Rectal smooth muscle tissue (tissue), 1 donor: Measurements from ENCODE around the gene KLF15.

Source experiments
- H3K27ac ChIP-seq: one replicate; pipeline ENCODE4 v1.7.0; 2013; ENCODE audit warnings: low read depth, low read length, inconsistent platforms
- H3K27me3 ChIP-seq: one replicate; pipeline ENCODE4 v1.7.0; 2013; ENCODE audit warnings: low read length; ENCODE audit not compliant: control insufficient read depth, insufficient read depth
- H3K36me3 ChIP-seq: one replicate; pipeline ENCODE4 v1.7.0; 2013; ENCODE audit warnings: low read length; ENCODE audit not compliant: control insufficient read depth, insufficient read depth
- H3K4me1 ChIP-seq: one replicate; pipeline ENCODE4 v1.7.0; 2013; ENCODE audit warnings: low read length; ENCODE audit not compliant: control insufficient read depth, insufficient read depth
- H3K4me3 ChIP-seq: one replicate; pipeline ENCODE4 v1.7.0; 2013; ENCODE audit warnings: low read length
- H3K9ac ChIP-seq: one replicate; pipeline ENCODE4 v1.7.0; 2013; ENCODE audit warnings: low read length

Gene KLF15

GRCh38 chr3:126346466-126346865, 10.7 kb downstream of the KLF15 start:
- H3K36me3 ChIP-seq: no peaks in the 10 kb centered on the region
- H3K9ac ChIP-seq: no peak overlapping the region
- no peaks in the 10 kb centered on the region for H3K4me1 ChIP-seq
- H3K27me3 ChIP-seq: no peaks in the 10 kb centered on the region
- no peak overlapping the region for H3K27ac ChIP-seq
- no peak overlapping the region for H3K4me3 ChIP-seq

- no peak overlapping the region for H3K9ac ChIP-seq
- no peaks in the 10 kb centered on the region for H3K27me3 ChIP-seq
- H3K36me3 ChIP-seq: no peaks in the 10 kb centered on the region
- no peaks in the 10 kb centered on the region for H3K4me1 ChIP-seq
- H3K4me3 ChIP-seq: no peak overlapping the region
- H3K27ac ChIP-seq: no peak overlapping the region
Measured at GRCh38 chr3:126345641-126346460, 11.4 kb downstream of the KLF15 start.

- Histone ChIP-seq H3K27ac (no peak overlapping the region), H3K27me3 (no peaks in the 10 kb centered on the region), H3K4me3 (no peak overlapping the region), H3K36me3 (no peaks in the 10 kb centered on the region), H3K9ac (no peak overlapping the region), H3K4me1 (no peaks in the 10 kb centered on the region)
Measured at GRCh38 chr3:126345231-126345630, 12.0 kb downstream of the KLF15 start.

- no peak overlapping the region for H3K9ac ChIP-seq
- no peaks in the 10 kb centered on the region for H3K36me3 ChIP-seq
- H3K27ac ChIP-seq: no peak overlapping the region
- no peaks in the 10 kb centered on the region for H3K4me1 ChIP-seq
- no peak overlapping the region for H3K4me3 ChIP-seq
- H3K27me3 ChIP-seq: no peaks in the 10 kb centered on the region
Measured at GRCh38 chr3:126344380-126345041, 12.7 kb downstream of the KLF15 start.

- Histone ChIP-seq H3K27ac (no peak overlapping the region), H3K4me1 (no peaks in the 10 kb centered on the region), H3K9ac (no peak overlapping the region), H3K36me3 (no peaks in the 10 kb centered on the region), H3K27me3 (no peaks in the 10 kb centered on the region), H3K4me3 (no peak overlapping the region)
Measured at GRCh38 chr3:126343649-126344035, 13.6 kb downstream of the KLF15 start.

- Histone ChIP-seq H3K36me3 (no peaks in the 10 kb centered on the region), H3K4me3 (no peak overlapping the region), H3K27me3 (no peaks in the 10 kb centered on the region), H3K4me1 (no peaks in the 10 kb centered on the region), H3K9ac (no peak overlapping the region), H3K27ac (no peak overlapping the region)
Measured at GRCh38 chr3:126342991-126343648, 14.1 kb downstream of the KLF15 start.

- no peaks in the 10 kb centered on the region for H3K4me1 ChIP-seq
- no peak overlapping the region for H3K4me3 ChIP-seq
- H3K36me3 ChIP-seq: no peaks in the 10 kb centered on the region
- no peak overlapping the region for H3K9ac ChIP-seq
- H3K27ac ChIP-seq: no peak overlapping the region
- H3K27me3 ChIP-seq: no peaks in the 10 kb centered on the region
Measured at GRCh38 chr3:126342211-126342610, 15.0 kb downstream of the KLF15 start.

- H3K36me3 ChIP-seq: no peaks in the 10 kb centered on the region
- no peaks in the 10 kb centered on the region for H3K4me1 ChIP-seq
- no peak overlapping the region for H3K9ac ChIP-seq
- H3K4me3 ChIP-seq: no peak overlapping the region
- no peaks in the 10 kb centered on the region for H3K27me3 ChIP-seq
- no peak overlapping the region for H3K27ac ChIP-seq
Measured at GRCh38 chr3:126341755-126342150, 15.5 kb downstream of the KLF15 start.

GRCh38 chr3:126340943-126341754, 16.1 kb downstream of the KLF15 start:
- Histone ChIP-seq H3K9ac (no peak overlapping the region), H3K27me3 (no peaks in the 10 kb centered on the region), H3K4me1 (no peaks in the 10 kb centered on the region), H3K4me3 (no peak overlapping the region), H3K27ac (no peak overlapping the region), H3K36me3 (no peaks in the 10 kb centered on the region)

- Histone ChIP-seq H3K4me1 (no peaks in the 10 kb centered on the region), H3K27ac (no peak overlapping the region), H3K9ac (no peak overlapping the region), H3K27me3 (no peaks in the 10 kb centered on the region), H3K4me3 (no peak overlapping the region), H3K36me3 (no peaks in the 10 kb centered on the region)
Measured at GRCh38 chr3:126340596-126340942, 16.6 kb downstream of the KLF15 start.

GRCh38 chr3:126340081-126340511, 17.1 kb downstream of the KLF15 start:
- Histone ChIP-seq H3K27me3 (no peaks in the 10 kb centered on the region), H3K36me3 (no peaks in the 10 kb centered on the region), H3K9ac (no peak overlapping the region), H3K4me1 (no peaks in the 10 kb centered on the region), H3K27ac (no peak overlapping the region), H3K4me3 (no peak overlapping the region)

GRCh38 chr3:126339466-126339865, 17.7 kb downstream of the KLF15 start:
- Histone ChIP-seq H3K36me3 (no peaks in the 10 kb centered on the region), H3K4me1 (no peaks in the 10 kb centered on the region), H3K27ac (no peak overlapping the region)

More at GRCh38 chr3:126339466-126339865, 17.7 kb downstream of the KLF15 start:
- Histone ChIP-seq H3K4me3 (no peak overlapping the region), H3K9ac (no peak overlapping the region), H3K27me3 (no peaks in the 10 kb centered on the region)
